ENCODE results near the gene CHAD.
"Not testable (repeated sequence)": the region's sequence is repeated elsewhere in the genome, so short reads cannot be mapped to it uniquely, and the experiment has no call there.

CHAD gene

DNA sequence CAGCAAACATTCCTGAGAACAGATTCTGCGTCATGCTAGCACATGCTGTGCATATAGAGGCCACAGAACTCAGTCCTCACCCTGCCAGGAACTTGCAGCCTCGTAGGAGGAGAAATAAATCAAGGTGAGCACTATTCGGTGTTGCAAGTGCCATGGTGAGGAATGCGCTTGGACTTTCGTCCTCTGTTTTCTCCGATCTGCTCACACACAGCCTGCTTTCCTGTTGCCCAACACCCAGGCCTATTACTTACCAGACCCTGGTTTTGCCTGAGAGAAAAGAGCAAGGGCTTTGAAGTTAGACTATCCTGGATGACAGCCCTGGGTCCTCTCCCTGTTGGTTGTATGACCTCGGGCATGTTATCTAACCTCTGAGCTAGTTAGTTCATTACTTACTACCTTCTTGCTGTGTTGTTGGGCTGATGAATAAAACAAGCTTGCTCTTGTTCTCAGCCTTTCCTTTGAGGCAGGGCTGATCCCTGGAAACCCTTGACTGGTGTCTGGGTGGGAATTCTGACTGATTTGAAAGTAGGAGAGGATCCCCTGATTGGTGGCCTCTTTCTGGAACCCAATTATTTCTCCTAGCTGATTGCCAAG lies 39.8 kb downstream of the CHAD start:
- TF ChIP-seq, protein P1, sequence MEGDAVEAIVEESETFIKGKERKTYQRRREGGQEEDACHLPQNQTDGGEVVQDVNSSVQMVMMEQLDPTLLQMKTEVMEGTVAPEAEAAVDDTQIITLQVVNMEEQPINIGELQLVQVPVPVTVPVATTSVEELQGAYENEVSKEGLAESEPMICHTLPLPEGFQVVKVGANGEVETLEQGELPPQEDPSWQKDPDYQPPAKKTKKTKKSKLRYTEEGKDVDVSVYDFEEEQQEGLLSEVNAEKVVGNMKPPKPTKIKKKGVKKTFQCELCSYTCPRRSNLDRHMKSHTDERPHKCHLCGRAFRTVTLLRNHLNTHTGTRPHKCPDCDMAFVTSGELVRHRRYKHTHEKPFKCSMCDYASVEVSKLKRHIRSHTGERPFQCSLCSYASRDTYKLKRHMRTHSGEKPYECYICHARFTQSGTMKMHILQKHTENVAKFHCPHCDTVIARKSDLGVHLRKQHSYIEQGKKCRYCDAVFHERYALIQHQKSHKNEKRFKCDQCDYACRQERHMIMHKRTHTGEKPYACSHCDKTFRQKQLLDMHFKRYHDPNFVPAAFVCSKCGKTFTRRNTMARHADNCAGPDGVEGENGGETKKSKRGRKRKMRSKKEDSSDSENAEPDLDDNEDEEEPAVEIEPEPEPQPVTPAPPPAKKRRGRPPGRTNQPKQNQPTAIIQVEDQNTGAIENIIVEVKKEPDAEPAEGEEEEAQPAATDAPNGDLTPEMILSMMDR (conservative IDR thresholded peaks at IDR 0.05; ENCODE audit: low read depth, low read length): no peak
- peak; percentile 62 for DNase-seq (ENCODE audit: low read depth)
- no peak overlapping the region for H3K4me3 ChIP-seq (ENCODE audit: low read depth, low read length)

GRCh38 chr17:50428126-50428525 lies 40.6 kb downstream of the CHAD start:
- not testable (repeated sequence) for DNase-seq (ENCODE audit: low read depth); H3K4me3 ChIP-seq (ENCODE audit: low read depth, low read length)

GRCh38 chr17:50426814-50427787 lies 41.6 kb downstream of the CHAD start:
- DNase-seq (ENCODE audit: low read depth): peak; percentile 40
- peak overlapping the region; percentile 71 for H3K4me3 ChIP-seq (ENCODE audit: low read depth, low read length)
- TF ChIP-seq, protein P1 (conservative IDR thresholded peaks at IDR 0.05; ENCODE audit: low read depth, low read length): peak; percentile 38

GRCh38 chr17:50426472-50426782 lies 42.3 kb downstream of the CHAD start:
- DNase-seq (ENCODE audit: low read depth): no peak
- peak overlapping the region; percentile 71 for H3K4me3 ChIP-seq (ENCODE audit: low read depth, low read length)
- TF ChIP-seq, protein P1 (conservative IDR thresholded peaks at IDR 0.05; ENCODE audit: low read depth, low read length): no peak

GRCh38 chr17:50425682-50426471 lies 42.8 kb downstream of the CHAD start, which contains the start of gene ACSF2:
TSS of gene ACSF2 (plus strand) at chr17:50426218. CDS start at chr17:50426262, 44 bp downstream.
- TF ChIP-seq, protein P1 (conservative IDR thresholded peaks at IDR 0.05; ENCODE audit: low read depth, low read length): no peak
- peak; percentile 41 for DNase-seq (ENCODE audit: low read depth)
- H3K4me3 ChIP-seq (ENCODE audit: low read depth, low read length): peak within 1 kb of the TSS; percentile 71

DNA sequence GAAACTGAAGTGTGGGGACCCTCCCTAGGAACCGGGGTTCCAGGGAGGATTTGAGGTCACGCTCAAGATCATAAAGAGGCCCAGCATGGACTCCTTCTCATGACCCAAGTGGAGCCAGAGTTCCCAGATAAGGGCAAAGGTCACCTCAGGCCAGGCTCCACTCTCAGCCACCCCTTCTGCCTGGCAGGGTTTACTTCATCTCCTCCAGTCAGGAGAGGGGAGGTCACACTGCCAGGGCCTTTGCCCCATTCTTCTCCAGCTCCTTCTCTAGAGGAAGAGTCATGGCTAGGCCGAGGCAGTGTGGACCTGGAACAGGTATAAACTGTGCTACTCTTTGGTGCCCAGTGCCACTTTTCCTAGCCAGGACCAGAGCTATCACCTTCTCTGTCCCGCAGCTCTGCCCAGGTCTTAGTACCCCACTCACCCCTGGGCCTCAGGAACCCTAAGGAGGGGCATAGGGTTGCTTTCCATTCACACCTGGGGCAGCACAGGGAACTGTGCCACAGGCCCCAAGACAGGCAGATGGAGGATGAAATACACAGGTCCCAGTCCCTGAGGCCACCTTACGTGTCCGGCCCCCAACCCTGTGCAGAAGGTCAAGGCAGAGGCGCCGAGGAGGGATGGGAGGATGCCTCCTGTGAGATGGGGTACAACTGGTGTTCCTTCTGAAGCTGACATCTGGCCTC lies 43.5 kb downstream of the CHAD start:
- peak overlapping the region; percentile 71 for H3K4me3 ChIP-seq (ENCODE audit: low read depth, low read length)
- TF ChIP-seq, protein P1 (conservative IDR thresholded peaks at IDR 0.05; ENCODE audit: low read depth, low read length): no peak
- no peak for DNase-seq (ENCODE audit: low read depth)

Data from choroid plexus epithelial cell (primary cell).